ENCODE data around the gene CHTF18. TPM values are rescaled to one million over a fixed set of nuclear protein-coding genes. Genes with fewer than 3 reads are reported as not detected.

The CHTF18 gene
- total and polyA plus RNA-seq, 2 experiments from 2014 or later = 61.3 to 129 TPM

GRCh38 chr16:760545-761343 lies 27.7 kb upstream of the CHTF18 start, which contains the start of gene MSLN:
MSLN (plus strand) TSS chr16:760734; CDS start chr16:762681, 1,947 bp downstream.
- Mint-ChIP-seq H3K9me3 (no peaks in the 10 kb centered on the region; the same call in 1 of the 3 replicates), H3K4me3 (no peak within 1 kb of the TSS), H3K27me3 (ENCODE audit: insufficient read depth, low read depth, poor library complexity) (peaks cover 10% of the 10 kb centered on the region), H3K27ac (no peak within 1 kb of the TSS; the same call in 1 of the 2 replicates), H3K36me3 (ENCODE audit: low read depth) (no peaks in the 10 kb centered on the region), H3K4me1 (no peaks in the 10 kb centered on the region; the same call in 1 of the 3 replicates)
- Histone ChIP-seq H3K4me1 (ENCODE audit: insufficient read depth) (no peaks in the 10 kb centered on the region), H3K4me2 (no peak within 1 kb of the TSS), H3K36me3 (ENCODE audit: insufficient read depth) (no peaks in the 10 kb centered on the region), H4K20me1 (replicated peaks; ENCODE audit: insufficient read depth) (no peaks in the 10 kb centered on the region), H3K79me2 (replicated peaks; ENCODE audit: insufficient read depth) (no peaks in the 10 kb centered on the region), H2AFZ (no peak within 1 kb of the TSS; the same call in 1 of the 2 replicates), H3K27me3 (ENCODE audit: insufficient read depth) (no peaks in the 10 kb centered on the region), H3F3A (replicated peaks; ENCODE audit: low read depth) (no peaks in the 10 kb centered on the region), H3K4me3 (no peak within 1 kb of the TSS), H3K27ac (ENCODE audit: low read depth) (0 out of 2 replicates have a peak within 1 kb of the TSS, but pooled peaks have one; percentile 19), H3K9me2 (ENCODE audit: insufficient read depth) (no peaks in the 10 kb centered on the region)
- TF ChIP-seq REST (IDR thresholded peaks at IDR 0.05; ENCODE audit: unreplicated experiment) = no peak
- no peak for TF ChIP-seq ZNF462 (CRISPR knock-in tag; IDR thresholded peaks at IDR 0.05)
- TF ChIP-seq EZH2 (IDR thresholded peaks at IDR 0.05; ENCODE audit: low read depth, unreplicated experiment) = no peak
- TF ChIP-seq POLR2AphosphoS5 (IDR thresholded peaks at IDR 0.05; ENCODE audit: low read depth) = no peak
- no peak for TF ChIP-seq NANOG (IDR thresholded peaks at IDR 0.05; ENCODE audit: borderline replicate concordance)
- no peak for TF ChIP-seq ZNF114 (CRISPR knock-in tag; IDR thresholded peaks at IDR 0.05)
- TF ChIP-seq EZH2phosphoT487 (IDR thresholded peaks at IDR 0.05; ENCODE audit: unreplicated experiment) = no peak
- TF ChIP-seq CTCF (conservative IDR thresholded peaks at IDR 0.05; ENCODE audit: low read depth in 2 of 2) = no peak
- TF ChIP-seq JUNB (IDR thresholded peaks at IDR 0.05; ENCODE audit: unreplicated experiment) = no peak
- no peak for TF ChIP-seq ZNF331 (CRISPR knock-in tag; IDR thresholded peaks at IDR 0.05; ENCODE audit: low read depth)
- no peak for TF ChIP-seq ETS1 (IDR thresholded peaks at IDR 0.05)
- no peak for TF ChIP-seq STAT1 (IDR thresholded peaks at IDR 0.05; ENCODE audit: unreplicated experiment)
- TF ChIP-seq CREB1 (CRISPR knock-in tag; IDR thresholded peaks at IDR 0.05; ENCODE audit: low read depth) = no peak
- no peak for DNase-seq (ENCODE audit: low spot score)
- no peak for ATAC-seq
